ENCODE data around the gene HAUS1.

- TF ChIP-seq CTCF (conservative IDR thresholded peaks at IDR 0.05; ENCODE audit: low read depth in 2 of 2) (no peak), CREB1 (CRISPR knock-in tag; IDR thresholded peaks at IDR 0.05; ENCODE audit: low read depth) (no peak), REST (IDR thresholded peaks at IDR 0.05; ENCODE audit: unreplicated experiment) (no peak), JUNB (IDR thresholded peaks at IDR 0.05; ENCODE audit: unreplicated experiment) (no peak), POLR2AphosphoS5 (IDR thresholded peaks at IDR 0.05; ENCODE audit: low read depth) (no peak), STAT1 (IDR thresholded peaks at IDR 0.05; ENCODE audit: unreplicated experiment) (no peak), ZNF114 (CRISPR knock-in tag; IDR thresholded peaks at IDR 0.05) (no peak)
These were observed 35.4 kb upstream of the HAUS1 start for GRCh38 chr18:46068763-46069162.

All from GM23338 (cell line).